K562 (cell line): ENCODE data around the gene MAML1. TPM values are rescaled to one million over a fixed set of nuclear protein-coding genes. Genes with fewer than 3 reads are reported as not detected.

ENCODE experiments used
- CBX5 ChIP-seq: IDR thresholded peaks from 2 replicates; pipeline ENCODE4 v1.6.1; 2014; ENCODE audit warnings: low read depth, borderline replicate concordance
- DDX20 ChIP-seq: fragments of 450-650 bp; IDR thresholded peaks from 2 replicates; pipeline ENCODE4 v1.6.1; 2016; ENCODE audit warnings: missing genetic modification characterization, low read depth, mild to moderate bottlenecking, missing compliant biosample characterization, moderate library complexity
- EHMT2 ChIP-seq: fragments of 450-650 bp; IDR thresholded peaks from 2 replicates; pipeline ENCODE4 v1.6.1; 2018; ENCODE audit warnings: antibody characterized with exemption
- GTF2A2 ChIP-seq: IDR thresholded peaks from 2 replicates; pipeline ENCODE4 v1.6.1; 2016; ENCODE audit warnings: mild to moderate bottlenecking, missing genetic modification characterization, missing compliant biosample characterization
- NCOR1 ChIP-seq: fragments of 450-650 bp; IDR thresholded peaks from 2 replicates; pipeline ENCODE4 v1.6.1; 2016; ENCODE audit warnings: mild to moderate bottlenecking, moderate library complexity
- PPARD ChIP-seq: fragments of 250-450 bp; sonication (Bioruptor Pico); IDR thresholded peaks from 2 replicates; pipeline ENCODE4 v1.8.0; 2022; ENCODE audit warnings: inconsistent platforms, mild to moderate bottlenecking, moderate library complexity
- PTBP1 ChIP-seq: fragments of 200-400 bp; formaldehyde crosslinking; IDR thresholded peaks from 2 replicates; pipeline ENCODE4 v1.6.1; 2017; ENCODE audit warnings: low read depth, low read length
- RFX1 ChIP-seq: fragments of 450-650 bp; IDR thresholded peaks from 2 replicates; pipeline ENCODE4 v1.6.1; 2016; ENCODE audit warnings: mild to moderate bottlenecking, moderate library complexity
- SMAD3 ChIP-seq: fragments of 450-650 bp; formaldehyde crosslinking; conservative IDR thresholded peaks from 2 replicates; pipeline ENCODE4 v1.4.0; 2020; ENCODE audit warnings: mild to moderate bottlenecking
- SNIP1 ChIP-seq: fragments of 450-650 bp; IDR thresholded peaks from 2 replicates; pipeline ENCODE4 v1.7.1; 2017; ENCODE audit warnings: low read depth, mild to moderate bottlenecking
- THRAP3 ChIP-seq: fragments of 450-650 bp; IDR thresholded peaks from 2 replicates; pipeline ENCODE4 v1.6.1; 2016; ENCODE audit warnings: mild to moderate bottlenecking, inconsistent platforms, borderline replicate concordance
- ZNF263 ChIP-seq: sonication (generic); formaldehyde crosslinking; IDR thresholded peaks from 2 replicates; pipeline ENCODE4 v1.8.0; 2022; ENCODE audit warnings: mild to moderate bottlenecking, missing genetic modification reagents, borderline replicate concordance
- polyA plus RNA-seq, 8 experiments: library from polyadenylated mRNA; depleted of rRNA in 4 of 8; stranded (reverse) in 5 of 8; unstranded in 3 of 8; fragments of >200 nt; fragmentation: Nextera tagmentation in 2 of 8; fragmentation: Illumina TruSeq in 1 of 8; extraction: Ambion mirVana in 2 of 8; extraction: Trizol in 1 of 8; gene quantifications; 2 replicates each; pipeline versions ENCODE4 v1.2.1 to v1.2.3, GENCODE V29; 2011 to 2014; ENCODE audit warnings: inconsistent platforms in 1 of 8, missing spikeins in 1 of 8
- total RNA-seq, 7 experiments: library from RNA; depleted of rRNA in 6 of 7; stranded (reverse); fragments of >200 nt in 6 of 7; fragmentation: Illumina TruSeq in 2 of 7; extraction: Trizol in 2 of 7; gene quantifications; 2 replicates each; pipeline versions ENCODE4 v1.2.1 to v1.2.3, GENCODE V29; 2011 to 2021; ENCODE audit warnings: low replicate concordance in 1 of 7
- TF ChIP-seq, protein P1 (sequence below): fragments of 450-650 bp; IDR thresholded peaks from 2 replicates; pipeline ENCODE4 v1.6.1; 2016; ENCODE audit warnings: low read depth
- TF ChIP-seq, protein P2 (sequence below): fragments of 450-650 bp; conservative IDR thresholded peaks from 2 replicates; pipeline ENCODE4 v1.6.1; 2016; ENCODE audit warnings: missing genetic modification characterization, low read depth, mild to moderate bottlenecking, missing compliant biosample characterization, moderate library complexity
- TF ChIP-seq, protein P3 (sequence below): fragments of 250-450 bp; sonication (Bioruptor Pico); IDR thresholded peaks from 2 replicates; pipeline ENCODE4 v1.4.0; 2020

The MAML1 gene
- total and polyA plus RNA-seq, 9 of the 15 experiments (the other 6 are each of a cell fraction or from before 2014, with no cell fraction given) = 0.32 to 18.4 (median 7.0) TPM

DNA sequence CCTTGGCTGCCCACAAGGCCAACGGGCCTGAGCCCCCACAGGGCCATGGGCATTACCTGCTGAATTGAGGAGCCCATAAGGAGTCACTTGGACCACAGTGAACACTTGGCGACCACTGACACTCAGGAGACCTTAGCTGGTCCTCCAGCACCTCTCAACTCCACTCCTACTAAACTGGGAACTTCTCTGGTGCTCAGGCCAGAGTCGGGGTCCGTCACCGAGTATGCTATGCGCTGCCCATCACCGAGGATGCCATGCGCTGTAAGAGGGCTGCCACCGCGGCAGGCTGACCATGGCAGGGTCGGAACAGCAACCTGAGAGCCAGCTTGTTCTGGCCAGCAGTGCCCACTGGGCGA is 87.5 kb downstream of the MAML1 start (continued):
- TF ChIP-seq, protein P1, sequence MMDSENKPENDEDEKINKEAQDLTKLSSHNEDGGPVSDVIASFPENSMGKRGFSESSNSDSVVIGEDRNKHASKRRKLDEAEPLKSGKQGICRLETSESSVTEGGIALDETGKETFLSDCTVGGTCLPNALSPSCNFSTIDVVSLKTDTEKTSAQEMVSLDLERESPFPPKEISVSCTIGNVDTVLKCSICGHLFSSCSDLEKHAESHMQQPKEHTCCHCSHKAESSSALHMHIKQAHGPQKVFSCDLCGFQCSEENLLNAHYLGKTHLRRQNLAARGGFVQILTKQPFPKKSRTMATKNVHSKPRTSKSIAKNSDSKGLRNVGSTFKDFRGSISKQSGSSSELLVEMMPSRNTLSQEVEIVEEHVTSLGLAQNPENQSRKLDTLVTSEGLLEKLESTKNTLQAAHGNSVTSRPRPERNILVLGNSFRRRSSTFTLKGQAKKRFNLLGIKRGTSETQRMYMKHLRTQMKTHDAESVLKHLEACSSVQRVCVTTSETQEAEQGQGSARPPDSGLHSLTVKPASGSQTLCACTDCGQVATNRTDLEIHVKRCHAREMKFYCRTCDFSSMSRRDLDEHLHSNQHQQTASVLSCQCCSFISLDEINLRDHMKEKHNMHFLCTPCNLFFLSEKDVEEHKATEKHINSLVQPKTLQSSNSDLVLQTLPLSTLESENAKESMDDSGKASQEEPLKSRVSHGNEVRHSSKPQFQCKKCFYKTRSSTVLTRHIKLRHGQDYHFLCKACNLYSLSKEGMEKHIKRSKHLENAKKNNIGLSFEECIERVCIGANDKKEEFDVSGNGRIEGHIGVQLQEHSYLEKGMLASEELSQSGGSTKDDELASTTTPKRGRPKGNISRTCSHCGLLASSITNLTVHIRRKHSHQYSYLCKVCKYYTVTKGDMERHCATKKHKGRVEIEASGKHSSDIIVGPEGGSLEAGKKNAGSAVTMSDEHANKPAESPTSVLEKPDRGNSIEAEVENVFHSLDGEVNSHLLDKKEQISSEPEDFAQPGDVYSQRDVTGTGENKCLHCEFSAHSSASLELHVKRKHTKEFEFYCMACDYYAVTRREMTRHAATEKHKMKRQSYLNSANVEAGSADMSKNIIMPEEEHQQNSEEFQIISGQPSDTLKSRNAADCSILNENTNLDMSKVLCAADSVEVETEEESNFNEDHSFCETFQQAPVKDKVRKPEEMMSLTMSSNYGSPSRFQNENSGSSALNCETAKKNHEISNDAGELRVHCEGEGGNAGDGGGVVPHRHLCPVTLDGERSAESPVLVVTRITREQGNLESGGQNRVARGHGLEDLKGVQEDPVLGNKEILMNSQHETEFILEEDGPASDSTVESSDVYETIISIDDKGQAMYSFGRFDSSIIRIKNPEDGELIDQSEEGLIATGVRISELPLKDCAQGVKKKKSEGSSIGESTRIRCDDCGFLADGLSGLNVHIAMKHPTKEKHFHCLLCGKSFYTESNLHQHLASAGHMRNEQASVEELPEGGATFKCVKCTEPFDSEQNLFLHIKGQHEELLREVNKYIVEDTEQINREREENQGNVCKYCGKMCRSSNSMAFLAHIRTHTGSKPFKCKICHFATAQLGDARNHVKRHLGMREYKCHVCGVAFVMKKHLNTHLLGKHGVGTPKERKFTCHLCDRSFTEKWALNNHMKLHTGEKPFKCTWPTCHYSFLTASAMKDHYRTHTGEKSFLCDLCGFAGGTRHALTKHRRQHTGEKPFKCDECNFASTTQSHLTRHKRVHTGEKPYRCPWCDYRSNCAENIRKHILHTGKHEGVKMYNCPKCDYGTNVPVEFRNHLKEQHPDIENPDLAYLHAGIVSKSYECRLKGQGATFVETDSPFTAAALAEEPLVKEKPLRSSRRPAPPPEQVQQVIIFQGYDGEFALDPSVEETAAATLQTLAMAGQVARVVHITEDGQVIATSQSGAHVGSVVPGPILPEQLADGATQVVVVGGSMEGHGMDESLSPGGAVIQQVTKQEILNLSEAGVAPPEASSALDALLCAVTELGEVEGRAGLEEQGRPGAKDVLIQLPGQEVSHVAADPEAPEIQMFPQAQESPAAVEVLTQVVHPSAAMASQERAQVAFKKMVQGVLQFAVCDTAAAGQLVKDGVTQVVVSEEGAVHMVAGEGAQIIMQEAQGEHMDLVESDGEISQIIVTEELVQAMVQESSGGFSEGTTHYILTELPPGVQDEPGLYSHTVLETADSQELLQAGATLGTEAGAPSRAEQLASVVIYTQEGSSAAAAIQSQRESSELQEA = no peak
- no peak for TF ChIP-seq SNIP1
- no peak for TF ChIP-seq ZNF263
- no peak for TF ChIP-seq NCOR1
- no peak for TF ChIP-seq PPARD (CRISPR knock-in tag)
- TF ChIP-seq RFX1 = no peak
- TF ChIP-seq THRAP3 = no peak
- 0 out of 2 replicates have a peak, but pooled peaks have one; percentile 36 for TF ChIP-seq PTBP1
- TF ChIP-seq, protein P2, sequence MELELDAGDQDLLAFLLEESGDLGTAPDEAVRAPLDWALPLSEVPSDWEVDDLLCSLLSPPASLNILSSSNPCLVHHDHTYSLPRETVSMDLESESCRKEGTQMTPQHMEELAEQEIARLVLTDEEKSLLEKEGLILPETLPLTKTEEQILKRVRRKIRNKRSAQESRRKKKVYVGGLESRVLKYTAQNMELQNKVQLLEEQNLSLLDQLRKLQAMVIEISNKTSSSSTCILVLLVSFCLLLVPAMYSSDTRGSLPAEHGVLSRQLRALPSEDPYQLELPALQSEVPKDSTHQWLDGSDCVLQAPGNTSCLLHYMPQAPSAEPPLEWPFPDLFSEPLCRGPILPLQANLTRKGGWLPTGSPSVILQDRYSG (tag) = peak; percentile 77
- no peak for TF ChIP-seq CBX5
- no peak for TF ChIP-seq EHMT2
- TF ChIP-seq DDX20 (tag) = no peak
- no peak for TF ChIP-seq GTF2A2 (tag)
- TF ChIP-seq SMAD3 = no peak
- TF ChIP-seq, protein P3, sequence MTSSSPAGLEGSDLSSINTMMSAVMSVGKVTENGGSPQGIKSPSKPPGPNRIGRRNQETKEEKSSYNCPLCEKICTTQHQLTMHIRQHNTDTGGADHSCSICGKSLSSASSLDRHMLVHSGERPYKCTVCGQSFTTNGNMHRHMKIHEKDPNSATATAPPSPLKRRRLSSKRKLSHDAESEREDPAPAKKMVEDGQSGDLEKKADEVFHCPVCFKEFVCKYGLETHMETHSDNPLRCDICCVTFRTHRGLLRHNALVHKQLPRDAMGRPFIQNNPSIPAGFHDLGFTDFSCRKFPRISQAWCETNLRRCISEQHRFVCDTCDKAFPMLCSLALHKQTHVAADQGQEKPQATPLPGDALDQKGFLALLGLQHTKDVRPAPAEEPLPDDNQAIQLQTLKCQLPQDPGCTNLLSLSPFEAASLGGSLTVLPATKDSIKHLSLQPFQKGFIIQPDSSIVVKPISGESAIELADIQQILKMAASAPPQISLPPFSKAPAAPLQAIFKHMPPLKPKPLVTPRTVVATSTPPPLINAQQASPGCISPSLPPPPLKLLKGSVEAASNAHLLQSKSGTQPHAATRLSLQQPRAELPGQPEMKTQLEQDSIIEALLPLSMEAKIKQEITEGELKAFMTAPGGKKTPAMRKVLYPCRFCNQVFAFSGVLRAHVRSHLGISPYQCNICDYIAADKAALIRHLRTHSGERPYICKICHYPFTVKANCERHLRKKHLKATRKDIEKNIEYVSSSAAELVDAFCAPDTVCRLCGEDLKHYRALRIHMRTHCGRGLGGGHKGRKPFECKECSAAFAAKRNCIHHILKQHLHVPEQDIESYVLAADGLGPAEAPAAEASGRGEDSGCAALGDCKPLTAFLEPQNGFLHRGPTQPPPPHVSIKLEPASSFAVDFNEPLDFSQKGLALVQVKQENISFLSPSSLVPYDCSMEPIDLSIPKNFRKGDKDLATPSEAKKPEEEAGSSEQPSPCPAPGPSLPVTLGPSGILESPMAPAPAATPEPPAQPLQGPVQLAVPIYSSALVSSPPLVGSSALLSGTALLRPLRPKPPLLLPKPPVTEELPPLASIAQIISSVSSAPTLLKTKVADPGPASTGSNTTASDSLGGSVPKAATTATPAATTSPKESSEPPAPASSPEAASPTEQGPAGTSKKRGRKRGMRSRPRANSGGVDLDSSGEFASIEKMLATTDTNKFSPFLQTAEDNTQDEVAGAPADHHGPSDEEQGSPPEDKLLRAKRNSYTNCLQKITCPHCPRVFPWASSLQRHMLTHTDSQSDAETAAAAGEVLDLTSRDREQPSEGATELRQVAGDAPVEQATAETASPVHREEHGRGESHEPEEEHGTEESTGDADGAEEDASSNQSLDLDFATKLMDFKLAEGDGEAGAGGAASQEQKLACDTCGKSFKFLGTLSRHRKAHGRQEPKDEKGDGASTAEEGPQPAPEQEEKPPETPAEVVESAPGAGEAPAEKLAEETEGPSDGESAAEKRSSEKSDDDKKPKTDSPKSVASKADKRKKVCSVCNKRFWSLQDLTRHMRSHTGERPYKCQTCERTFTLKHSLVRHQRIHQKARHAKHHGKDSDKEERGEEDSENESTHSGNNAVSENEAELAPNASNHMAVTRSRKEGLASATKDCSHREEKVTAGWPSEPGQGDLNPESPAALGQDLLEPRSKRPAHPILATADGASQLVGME (CRISPR knock-in tag) = 0 out of 2 replicates have a peak, but pooled peaks have one; percentile 16
